ENCODE data around the gene INPP5A. TPM values are rescaled to one million over a fixed set of nuclear protein-coding genes. Genes with fewer than 3 reads are reported as not detected.
"Not testable (repeated sequence)": the region's sequence is repeated elsewhere in the genome, so short reads cannot be mapped to it uniquely, and the experiment has no call there.

The INPP5A gene
- total RNA-seq, 4 donors from 2014 or later, result 34.8 to 80.8 (median 52.8) TPM

GRCh38 chr10:132502544-132503300 lies 34.9 kb upstream of the INPP5A start:
- DNase-seq, result no peak
- Histone ChIP-seq H3K4me1 (no peaks in the 10 kb centered on the region), H3K9me3 (no peaks in the 10 kb centered on the region), H3K4me3 (no peak overlapping the region), H3K36me3 (no peaks in the 10 kb centered on the region), H3K27ac (no peak overlapping the region), H3K27me3 (no peaks in the 10 kb centered on the region)
- TF ChIP-seq CTCF (IDR thresholded peaks at IDR 0.05), result no peak
- TF ChIP-seq POLR2A (IDR thresholded peaks at IDR 0.05), result no peak
- no peak for TF ChIP-seq POLR2AphosphoS5 (IDR thresholded peaks at IDR 0.05)
- no peak for TF ChIP-seq EP300 (IDR thresholded peaks at IDR 0.05; ENCODE audit: low read depth)
- intact Hi-C loops (cut with DNase I; ENCODE audit: low total_unique reads), result no loop called here
- 84% methylated on average over 32 of the region's 32 CpGs; no CpG with 5 or more reads in 1 of the 2 donors for WGBS, 2 donors (ENCODE audit: low coverage in 1 of 2)
- in situ Hi-C loops (cut with MboI; ENCODE audit: low pct_ligation_motif_present in 1 of 4, low pct_unique_long_range_greater_than_20kb in 1 of 4, low sequenced_read_pairs in 3 of 4), result no loop called here

GRCh38 chr10:132503581-132504421 lies 33.8 kb upstream of the INPP5A start:
- Histone ChIP-seq H3K4me3 (no peak overlapping the region), H3K9me3 (no peaks in the 10 kb centered on the region), H3K4me1 (no peaks in the 10 kb centered on the region), H3K27ac (no peak overlapping the region), H3K27me3 (no peaks in the 10 kb centered on the region), H3K36me3 (no peaks in the 10 kb centered on the region)
- 70% methylated on average over 11 of the region's 15 CpGs; no CpG with 5 or more reads in 1 of the 2 donors for WGBS, 2 donors (ENCODE audit: low coverage in 1 of 2)
- in situ Hi-C loops (cut with MboI; ENCODE audit: low pct_ligation_motif_present in 1 of 4, low pct_unique_long_range_greater_than_20kb in 1 of 4, low sequenced_read_pairs in 3 of 4) (no loop called here), intact Hi-C loops (cut with DNase I; ENCODE audit: low total_unique reads) (no loop called here)
- no peak for TF ChIP-seq EP300 (IDR thresholded peaks at IDR 0.05; ENCODE audit: low read depth)
- no peak for TF ChIP-seq CTCF (IDR thresholded peaks at IDR 0.05)
- TF ChIP-seq POLR2AphosphoS5 (IDR thresholded peaks at IDR 0.05), result no peak
- TF ChIP-seq POLR2A (IDR thresholded peaks at IDR 0.05), result no peak
- DNase-seq, result no peak

GRCh38 chr10:132504501-132505272 lies 32.9 kb upstream of the INPP5A start:
- WGBS, 2 donors (ENCODE audit: low coverage in 1 of 2), result 90% methylated on average over 14 of the region's 14 CpGs; no CpG with 5 or more reads in 1 of the 2 donors
- H3K4me1 ChIP-seq, result no peaks in the 10 kb centered on the region
- in situ Hi-C loops (cut with MboI; ENCODE audit: low pct_ligation_motif_present in 1 of 4, low pct_unique_long_range_greater_than_20kb in 1 of 4, low sequenced_read_pairs in 3 of 4), result no loop called here

GRCh38 chr10:132505546-132505945 lies 32.0 kb upstream of the INPP5A start:
- H3K36me3 ChIP-seq; H3K4me1 ChIP-seq; H3K4me3 ChIP-seq; H3K27ac ChIP-seq; in situ Hi-C loops (cut with MboI; ENCODE audit: low pct_ligation_motif_present in 1 of 4, low pct_unique_long_range_greater_than_20kb in 1 of 4, low sequenced_read_pairs in 3 of 4); H3K9me3 ChIP-seq; H3K27me3 ChIP-seq; DNase-seq; intact Hi-C loops (cut with DNase I; ENCODE audit: low total_unique reads): not testable (repeated sequence)
- 71% methylated on average over 12 of the region's 23 CpGs; no CpG with 5 or more reads in 1 of the 2 donors for WGBS, 2 donors (ENCODE audit: low coverage in 1 of 2)

More at GRCh38 chr10:132504501-132505272, 32.9 kb upstream of the INPP5A start:
- no peak overlapping the region for H3K27ac ChIP-seq
- no peaks in the 10 kb centered on the region for H3K36me3 ChIP-seq
- no peak for DNase-seq
- intact Hi-C loops (cut with DNase I; ENCODE audit: low total_unique reads), result no loop called here
- no peaks in the 10 kb centered on the region for H3K27me3 ChIP-seq
- no peak overlapping the region for H3K4me3 ChIP-seq
- TF ChIP-seq POLR2A (IDR thresholded peaks at IDR 0.05) (no peak), CTCF (IDR thresholded peaks at IDR 0.05) (no peak), POLR2AphosphoS5 (IDR thresholded peaks at IDR 0.05) (no peak), EP300 (IDR thresholded peaks at IDR 0.05; ENCODE audit: low read depth) (no peak)
- H3K9me3 ChIP-seq, result no peaks in the 10 kb centered on the region

Measured in transverse colon (tissue), 4 donors.